Smooth muscle cell (in vitro differentiated cells): ENCODE data around the gene PLCL1. TPM values are rescaled to one million over a fixed set of nuclear protein-coding genes. Genes with fewer than 3 reads are reported as not detected.

Experiments
- DNase-seq: peaks from one replicate; lab custom pipeline; 2025; ENCODE audit not compliant: unreplicated experiment; lab: John Stamatoyannopoulos, UW
- H2AFZ ChIP-seq: fragments of 200-600 bp; sonication (generic); 2 replicates; pipeline ENCODE4 v1.6.0; 2016; ENCODE audit warnings: antibody characterized with exemption, low read depth, mild to moderate bottlenecking
- H3F3A ChIP-seq: fragments of 200-600 bp; sonication (generic); 2 replicates; pipeline ENCODE4 v1.6.0; 2017; ENCODE audit warnings: antibody characterized with exemption, low read depth
- H3K27ac ChIP-seq: fragments of 200-600 bp; sonication (generic); 2 replicates; pipeline ENCODE4 v1.5.1; 2016; ENCODE audit warnings: low read depth, mild to moderate bottlenecking
- H3K27me3 ChIP-seq: fragments of 200-600 bp; sonication (generic); 2 replicates; pipeline ENCODE4 v1.6.1; 2016; ENCODE audit warnings: low read depth, mild to moderate bottlenecking
- H3K36me3 ChIP-seq: fragments of 200-600 bp; sonication (generic); 2 replicates; pipeline ENCODE4 v1.5.1; 2016; ENCODE audit warnings: low read depth
- H3K4me1 ChIP-seq: fragments of 200-600 bp; sonication (generic); 2 replicates; pipeline ENCODE4 v1.5.1; 2016; ENCODE audit warnings: low read depth
- H3K4me2 ChIP-seq: fragments of 200-600 bp; sonication (generic); 2 replicates; pipeline ENCODE4 v1.6.0; 2016; ENCODE audit warnings: mild to moderate bottlenecking
- H3K4me3 ChIP-seq: fragments of 200-600 bp; sonication (generic); 2 replicates; pipeline ENCODE4 v1.5.1; 2016; ENCODE audit warnings: mild to moderate bottlenecking
- H3K79me2 ChIP-seq: fragments of 200-600 bp; sonication (generic); 2 replicates; pipeline ENCODE4 v1.6.0; 2016; ENCODE audit warnings: low read depth, mild to moderate bottlenecking
- H3K9ac ChIP-seq: fragments of 200-600 bp; sonication (generic); 2 replicates; pipeline ENCODE4 v1.6.0; 2016; ENCODE audit warnings: low read depth
- H3K9me3 ChIP-seq: fragments of 200-600 bp; sonication (generic); replicated peaks from 2 replicates; pipeline ENCODE4 v1.5.1; 2016; ENCODE audit warnings: low read depth
- H4K20me1 ChIP-seq: fragments of 200-600 bp; sonication (generic); 2 replicates; pipeline ENCODE4 v1.6.0; 2016; ENCODE audit warnings: low read depth
- WGBS: methylation state at CpG from one replicate; pipeline ENCODE4 v1.1.7; 2016; ENCODE audit warnings: low lambda C conversion rate; 5-methylcytosine and 5-hydroxymethylcytosine counted together
- polyA plus RNA-seq: library from polyadenylated mRNA; unstranded; fragments of >200 nt; fragmentation: Nextera tagmentation; extraction: Ambion mirVana; gene quantifications from 2 replicates; pipeline ENCODE4 v1.2.1, GENCODE V29; 2016
- total RNA-seq: library from RNA; depleted of rRNA; stranded (reverse); fragments of >200 nt; gene quantifications from 2 replicates; pipeline ENCODE4 v1.2.3, GENCODE V29; 2014
- TF ChIP-seq, protein P1 (sequence below): fragments of 200-600 bp; sonication (generic); IDR thresholded peaks from 2 replicates; pipeline ENCODE4 v1.5.1; 2017; ENCODE audit warnings: borderline replicate concordance, mild to moderate bottlenecking, antibody characterized with exemption; ENCODE audit not compliant: insufficient read depth, poor library complexity, severe bottlenecking

Gene PLCL1
- total and polyA plus RNA-seq, 2 experiments from 2014 or later: 0.87 to 1.3 TPM

DNA sequence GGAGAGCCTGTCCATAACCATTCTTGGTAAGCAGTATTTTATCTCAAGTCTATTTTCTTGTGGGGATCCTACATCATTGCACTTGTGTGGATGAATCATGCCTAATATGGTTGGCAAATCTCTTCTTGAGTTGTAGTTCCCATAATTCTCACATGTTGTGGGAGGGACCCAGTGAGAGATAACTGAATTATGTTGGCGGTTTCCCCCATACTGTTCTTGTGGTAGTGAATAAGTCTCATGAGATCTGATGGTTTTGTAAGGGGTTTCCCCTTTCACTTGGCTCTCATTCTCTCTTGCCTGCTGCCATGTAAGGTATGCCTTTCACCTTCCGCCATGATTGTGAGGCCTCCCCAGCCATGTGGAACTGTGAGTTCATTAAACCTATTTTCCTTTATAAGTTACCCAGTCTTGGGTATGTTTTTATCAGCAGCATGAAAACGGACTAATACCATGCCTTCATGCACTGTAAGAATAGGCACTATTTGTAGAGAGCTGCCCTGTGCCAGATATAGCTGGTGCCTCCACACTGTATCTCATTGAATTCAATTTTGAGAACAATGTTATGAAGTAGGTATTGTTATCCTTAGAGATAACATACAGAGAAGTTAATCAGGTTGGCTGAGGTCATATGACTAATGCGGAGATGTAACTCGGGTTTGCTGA lies 148.3 kb downstream of the PLCL1 start:
- Histone ChIP-seq H3K36me3 (no peaks in the 10 kb centered on the region), H3K9ac (no peak overlapping the region), H3K4me2 (no peak overlapping the region), H4K20me1 (no peaks in the 10 kb centered on the region), H3K9me3 (no peaks in the 10 kb centered on the region), H3K4me1 (no peaks in the 10 kb centered on the region), H2AFZ (no peak overlapping the region), H3K27ac (no peak overlapping the region), H3K27me3 (no peaks in the 10 kb centered on the region), H3K79me2 (no peaks in the 10 kb centered on the region), H3K4me3 (no peak overlapping the region), H3F3A (no peaks in the 10 kb centered on the region)
- no peak for DNase-seq
- TF ChIP-seq, protein P1, sequence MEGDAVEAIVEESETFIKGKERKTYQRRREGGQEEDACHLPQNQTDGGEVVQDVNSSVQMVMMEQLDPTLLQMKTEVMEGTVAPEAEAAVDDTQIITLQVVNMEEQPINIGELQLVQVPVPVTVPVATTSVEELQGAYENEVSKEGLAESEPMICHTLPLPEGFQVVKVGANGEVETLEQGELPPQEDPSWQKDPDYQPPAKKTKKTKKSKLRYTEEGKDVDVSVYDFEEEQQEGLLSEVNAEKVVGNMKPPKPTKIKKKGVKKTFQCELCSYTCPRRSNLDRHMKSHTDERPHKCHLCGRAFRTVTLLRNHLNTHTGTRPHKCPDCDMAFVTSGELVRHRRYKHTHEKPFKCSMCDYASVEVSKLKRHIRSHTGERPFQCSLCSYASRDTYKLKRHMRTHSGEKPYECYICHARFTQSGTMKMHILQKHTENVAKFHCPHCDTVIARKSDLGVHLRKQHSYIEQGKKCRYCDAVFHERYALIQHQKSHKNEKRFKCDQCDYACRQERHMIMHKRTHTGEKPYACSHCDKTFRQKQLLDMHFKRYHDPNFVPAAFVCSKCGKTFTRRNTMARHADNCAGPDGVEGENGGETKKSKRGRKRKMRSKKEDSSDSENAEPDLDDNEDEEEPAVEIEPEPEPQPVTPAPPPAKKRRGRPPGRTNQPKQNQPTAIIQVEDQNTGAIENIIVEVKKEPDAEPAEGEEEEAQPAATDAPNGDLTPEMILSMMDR: no peak
- WGBS: 93% methylated on average over 5 of the region's 5 CpGs

DNA sequence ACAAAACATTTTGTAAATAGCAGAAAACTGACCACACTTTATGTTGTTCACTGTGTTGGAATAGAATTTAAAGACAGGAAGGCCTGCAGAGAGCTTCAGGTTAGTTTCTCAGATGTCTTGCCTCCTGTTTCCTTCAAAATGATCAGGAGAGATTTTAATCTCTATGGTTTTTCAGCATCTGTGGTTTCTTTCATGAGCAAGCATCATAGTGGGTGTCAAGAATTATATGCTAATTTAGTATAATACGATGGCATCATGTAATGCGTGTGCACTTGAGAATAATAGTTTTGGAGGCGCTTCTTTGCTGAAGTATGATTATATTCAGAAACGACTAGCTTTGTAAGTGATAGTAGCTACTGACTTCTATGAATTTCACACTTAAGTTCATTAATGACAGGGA lies 149.9 kb downstream of the PLCL1 start:
- H3K4me1 ChIP-seq: no peaks in the 10 kb centered on the region
- H3K4me2 ChIP-seq: no peak overlapping the region
- H3K27me3 ChIP-seq: no peaks in the 10 kb centered on the region
- no peak overlapping the region for H3K4me3 ChIP-seq
- no peaks in the 10 kb centered on the region for H3F3A ChIP-seq
- H3K79me2 ChIP-seq: no peaks in the 10 kb centered on the region
- H2AFZ ChIP-seq: no peak overlapping the region
- no peaks in the 10 kb centered on the region for H3K9me3 ChIP-seq
- H4K20me1 ChIP-seq: no peaks in the 10 kb centered on the region
- no peak overlapping the region for H3K27ac ChIP-seq
- no peak for DNase-seq
- TF ChIP-seq, protein P1: no peak
- 94% methylated on average over 4 of the region's 4 CpGs for WGBS
- H3K36me3 ChIP-seq: no peaks in the 10 kb centered on the region
- H3K9ac ChIP-seq: no peak overlapping the region

DNA sequence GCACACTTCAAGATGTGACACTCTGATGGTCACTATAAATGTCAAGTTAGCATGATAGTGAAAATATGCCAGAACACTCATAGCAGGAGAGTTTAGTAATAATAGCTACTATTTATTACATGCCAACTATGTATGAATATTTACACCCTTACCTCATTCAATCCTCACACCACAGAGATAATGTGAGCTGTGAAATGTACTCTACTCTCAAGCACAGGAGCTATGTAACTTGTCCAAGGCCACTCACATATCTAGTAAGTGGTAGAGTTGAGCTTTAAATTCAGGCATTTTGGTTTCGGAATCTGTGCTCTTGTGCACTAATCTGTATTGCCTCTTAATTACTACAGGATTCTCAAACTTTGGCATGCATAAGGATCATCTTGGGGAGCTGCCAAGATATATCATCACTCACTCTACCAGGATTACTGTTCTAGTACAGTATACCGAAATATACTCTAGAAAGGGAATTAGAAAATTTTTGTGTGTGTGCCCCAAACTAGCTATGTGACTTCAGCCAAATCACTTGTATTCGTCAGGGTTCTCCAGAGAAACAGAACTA lies 154.3 kb downstream of the PLCL1 start:
- Histone ChIP-seq H3K27me3 (no peaks in the 10 kb centered on the region), H3K36me3 (no peaks in the 10 kb centered on the region), H3F3A (no peaks in the 10 kb centered on the region), H3K9ac (no peak overlapping the region), H2AFZ (no peak overlapping the region), H3K4me2 (no peak overlapping the region), H3K27ac (no peak overlapping the region), H3K4me3 (no peak overlapping the region), H4K20me1 (no peaks in the 10 kb centered on the region), H3K9me3 (no peaks in the 10 kb centered on the region), H3K4me1 (no peaks in the 10 kb centered on the region), H3K79me2 (no peaks in the 10 kb centered on the region)
- TF ChIP-seq, protein P1: no peak
- WGBS: 87% methylated on average over 3 of the region's 3 CpGs
- no peak for DNase-seq

DNA sequence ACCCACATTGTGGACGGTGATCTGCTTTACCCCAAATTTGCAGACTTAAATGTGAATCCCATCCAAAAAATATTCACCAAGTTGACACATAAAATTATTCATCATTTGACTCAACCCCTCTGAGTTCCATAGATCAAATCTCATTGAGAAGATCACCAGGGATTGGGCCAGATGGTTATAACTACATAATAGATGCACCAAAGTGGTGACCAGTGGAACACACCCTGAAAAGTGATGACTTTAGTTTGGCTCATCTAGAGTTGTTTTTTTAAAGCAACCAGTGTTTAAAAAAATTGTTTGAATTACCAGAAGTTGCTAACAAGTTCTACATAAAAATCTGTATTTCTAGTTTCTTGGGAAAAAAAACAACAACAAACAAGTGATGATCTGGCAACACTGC lies 155.0 kb downstream of the PLCL1 start:
- H4K20me1 ChIP-seq: no peaks in the 10 kb centered on the region
- WGBS: 94% methylated on average over 1 of the region's 1 CpG
- H3K79me2 ChIP-seq: no peaks in the 10 kb centered on the region
- DNase-seq: no peak
- H3K27ac ChIP-seq: no peak overlapping the region
- H3K9me3 ChIP-seq: no peaks in the 10 kb centered on the region
- H3K27me3 ChIP-seq: no peaks in the 10 kb centered on the region
- H3F3A ChIP-seq: no peaks in the 10 kb centered on the region
- H3K36me3 ChIP-seq: no peaks in the 10 kb centered on the region
- TF ChIP-seq, protein P1: no peak
- H2AFZ ChIP-seq: no peak overlapping the region
- H3K4me3 ChIP-seq: no peak overlapping the region
- no peak overlapping the region for H3K4me2 ChIP-seq
- H3K9ac ChIP-seq: no peak overlapping the region
- no peaks in the 10 kb centered on the region for H3K4me1 ChIP-seq
